Kidney (tissue), 14 donors: Measurements from ENCODE around the gene ARL13B. TPM values are rescaled to one million over a fixed set of nuclear protein-coding genes. Genes with fewer than 3 reads are reported as not detected.

Source experiments
- DNase-seq, 5 donors: peaks; one replicate each; pipeline ENCODE4 v3.0.0-alpha.2; 2013 to 2020
- FAIRE-seq: peaks from 2 replicates; lab custom pipeline; 2012; peaks lifted over from hg19 to GRCh38; lab: Jason Lieb, UNC
- H3K27ac ChIP-seq, 2 donors: one replicate each; pipeline ENCODE4 v1.7.0; 2013; ENCODE audit warnings: low read depth in 2 of 2, low read length in 2 of 2, inconsistent platforms in 1 of 2
- H3K27me3 ChIP-seq: one replicate; pipeline ENCODE4 v1.7.1; 2013; ENCODE audit warnings: low read length, inconsistent platforms; ENCODE audit not compliant: control insufficient read depth, insufficient read depth
- H3K36me3 ChIP-seq, 3 donors: one replicate each; pipeline versions ENCODE4 v1.7.0 to v1.7.1; 2013; ENCODE audit warnings: low read length in 3 of 3, control low read depth in 1 of 3, inconsistent platforms in 1 of 3; ENCODE audit not compliant: insufficient read depth in 3 of 3, control insufficient read depth in 2 of 3
- H3K4me1 ChIP-seq, 3 donors: one replicate each; pipeline versions ENCODE4 v1.7.0 to v1.7.1; 2013; ENCODE audit warnings: low read length in 3 of 3, inconsistent platforms in 1 of 3, low read depth in 1 of 3; ENCODE audit not compliant: control insufficient read depth in 2 of 3, insufficient read depth in 2 of 3
- H3K4me3 ChIP-seq, 3 donors: one replicate each; pipeline versions ENCODE4 v1.7.0 to v1.8.1; 2013; ENCODE audit warnings: low read length in 3 of 3, control low read depth in 1 of 3, inconsistent platforms in 1 of 3
- H3K9ac ChIP-seq, 3 donors: one replicate each; pipeline versions ENCODE4 v1.7.0 to v1.7.1; 2013; ENCODE audit warnings: low read length in 3 of 3, control low read depth in 1 of 3, inconsistent platforms in 1 of 3
- H3K9me3 ChIP-seq, 3 donors: one replicate each; pipeline versions ENCODE4 v1.7.0 to v1.7.1; 2013; ENCODE audit warnings: low read length in 3 of 3, control low read depth in 1 of 3, inconsistent platforms in 1 of 3; ENCODE audit not compliant: control insufficient read depth in 2 of 3, insufficient read depth in 1 of 3
- CTCF ChIP-seq: IDR thresholded peaks from 3 replicates; pipeline ENCODE4 v1.5.1; 2012; ENCODE audit warnings: mild to moderate bottlenecking, moderate library complexity, borderline replicate concordance; ENCODE audit not compliant: insufficient read depth; ENCODE audit errors: extremely low read depth
- intact Hi-C: fragments of 100-400 bp; cut with DNase I; formaldehyde crosslinking; loops from one replicate; pipeline ENCODE4 v1.11.1; 2022
- polyA plus RNA-seq: library from polyadenylated mRNA; stranded (reverse); fragments of 350-450 nt; fragmentation: Illumina TruSeq; extraction: RNeasy Lipid Tissue Mini Kit (QIAGEN cat#74804); gene quantifications from one replicate; pipeline ENCODE4 v1.2.3, GENCODE V29; 2014; ENCODE audit warnings: low read depth, low replicate concordance; ENCODE audit not compliant: insufficient read depth
- total RNA-seq: library from RNA; stranded (reverse); fragmentation: NEBNext Ultra II Directional; extraction: Animal tissue kit (Norgen Biotek cat#: 25700); gene quantifications from one replicate; pipeline ENCODE4 v1.2.1, GENCODE V29; 2021
- donor health status: control.
- donor health status: control.
- donor health status: control.
- donor health status: control.
- donor health status: control.
- donor health status: DM: yes; HTN: yes; CAD: no.
- donor health status: Normal renal cell carcinoma (clear cell type).

The ARL13B gene
- total and polyA plus RNA-seq, 2 donors from 2014 or later: 4.1 to 12.5 TPM

GRCh38 chr3:94069194-94069813, 89.3 kb downstream of the ARL13B start:
- H3K36me3 ChIP-seq: peaks cover 3 to 6% (median 4%) of the 10 kb centered on the region in 3 donors
- H3K27ac ChIP-seq: no peak overlapping the region
- no peaks in the 10 kb centered on the region for H3K9me3 ChIP-seq
- intact Hi-C loops: no loop called here
- peak; percentile 21 for TF ChIP-seq CTCF
- DNase-seq: peak in 1 of 5 donors; percentile 22
- no peak overlapping the region for H3K9ac ChIP-seq
- H3K4me1 ChIP-seq: no peaks in the 10 kb centered on the region
- H3K27me3 ChIP-seq: no peaks in the 10 kb centered on the region
- peak; percentile 96 for FAIRE-seq
- no peak overlapping the region for H3K4me3 ChIP-seq

GRCh38 chr3:94070341-94070911, 90.5 kb downstream of the ARL13B start:
- TF ChIP-seq CTCF: no peak
- Histone ChIP-seq H3K4me3 (no peak overlapping the region), H3K36me3 (peaks cover 3 to 6% (median 4%) of the 10 kb centered on the region in 3 donors), H3K27me3 (no peaks in the 10 kb centered on the region), H3K4me1 (no peaks in the 10 kb centered on the region), H3K9ac (no peak overlapping the region), H3K27ac (no peak overlapping the region), H3K9me3 (no peaks in the 10 kb centered on the region)
- intact Hi-C loops: no loop called here
- DNase-seq (no peak), FAIRE-seq (no peak)

- Histone ChIP-seq H3K36me3 (peaks cover 3 to 7% (median 6%) of the 10 kb centered on the region in 3 donors), H3K9ac (no peak overlapping the region), H3K27me3 (no peaks in the 10 kb centered on the region), H3K4me1 (no peaks in the 10 kb centered on the region), H3K4me3 (no peak overlapping the region), H3K27ac (no peak overlapping the region), H3K9me3 (no peaks in the 10 kb centered on the region)
- no peak for TF ChIP-seq CTCF
- intact Hi-C loops: no loop called here
- no peak for FAIRE-seq
- no peak for DNase-seq
These were observed 91.8 kb downstream of the ARL13B start for GRCh38 chr3:94071713-94072284.
